SK-N-SH (cell line): ENCODE measurements around the gene IRAK4.

Experiments
- MXI1 ChIP-seq: IDR thresholded peaks from 2 replicates; pipeline ENCODE4 v1.6.1; 2012; ENCODE audit warnings: mild to moderate bottlenecking, low read depth, low read length, improper control_type of control experiment
- PBX3 ChIP-seq: IDR thresholded peaks from 2 replicates; pipeline ENCODE4; 2012
- TAF1 ChIP-seq: IDR thresholded peaks from 2 replicates; pipeline ENCODE4 v1.6.1; 2012; ENCODE audit warnings: low read depth, mild to moderate bottlenecking, low read length, moderate library complexity, borderline replicate concordance

GRCh38 chr12:43758728-43759563, at the start of gene IRAK4, which contains the start of gene PUS7L:
- no peak for TF ChIP-seq TAF1
- no peak for TF ChIP-seq PBX3
- TF ChIP-seq MXI1, result peak; percentile 50
